Activated CD4-positive, alpha-beta T cell treated with anti-CD3 and anti-CD28 coated beads, Interleukin-2, amount 50 U/mL, for 24 hours (primary cell): Measurements from ENCODE around the gene NR2F2.

Experiments
- DNase-seq, 2 donors: peaks; one replicate each; pipeline ENCODE4 v3.0.0-alpha.2; 2020; ENCODE audit warnings: low read depth in 1 of 2, low spot score in 1 of 2

The NR2F2 gene

GRCh38 chr15:96316953-96317629 lies 13.4 kb upstream of the NR2F2 start:
- DNase-seq, result no peak

DNA sequence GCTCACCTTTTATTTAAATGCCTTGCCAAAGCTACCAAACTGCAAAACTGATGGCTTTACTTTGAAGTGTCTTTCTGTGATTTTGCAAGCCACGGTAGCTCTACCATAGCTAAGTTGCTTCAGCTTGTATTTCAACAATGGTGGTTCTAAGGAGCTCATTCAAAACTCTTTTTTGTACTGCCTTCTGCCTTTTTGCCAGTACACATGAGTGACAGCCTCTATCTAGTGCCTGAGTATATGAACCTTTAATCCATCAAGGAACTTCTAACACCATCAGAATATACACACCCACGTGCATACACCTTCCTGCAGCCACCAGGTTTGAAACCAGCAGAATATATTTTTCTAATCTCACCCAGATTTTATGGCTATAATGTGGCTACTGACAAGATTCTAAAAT lies 10.4 kb upstream of the NR2F2 start:
- DNase-seq, result no peak

DNA sequence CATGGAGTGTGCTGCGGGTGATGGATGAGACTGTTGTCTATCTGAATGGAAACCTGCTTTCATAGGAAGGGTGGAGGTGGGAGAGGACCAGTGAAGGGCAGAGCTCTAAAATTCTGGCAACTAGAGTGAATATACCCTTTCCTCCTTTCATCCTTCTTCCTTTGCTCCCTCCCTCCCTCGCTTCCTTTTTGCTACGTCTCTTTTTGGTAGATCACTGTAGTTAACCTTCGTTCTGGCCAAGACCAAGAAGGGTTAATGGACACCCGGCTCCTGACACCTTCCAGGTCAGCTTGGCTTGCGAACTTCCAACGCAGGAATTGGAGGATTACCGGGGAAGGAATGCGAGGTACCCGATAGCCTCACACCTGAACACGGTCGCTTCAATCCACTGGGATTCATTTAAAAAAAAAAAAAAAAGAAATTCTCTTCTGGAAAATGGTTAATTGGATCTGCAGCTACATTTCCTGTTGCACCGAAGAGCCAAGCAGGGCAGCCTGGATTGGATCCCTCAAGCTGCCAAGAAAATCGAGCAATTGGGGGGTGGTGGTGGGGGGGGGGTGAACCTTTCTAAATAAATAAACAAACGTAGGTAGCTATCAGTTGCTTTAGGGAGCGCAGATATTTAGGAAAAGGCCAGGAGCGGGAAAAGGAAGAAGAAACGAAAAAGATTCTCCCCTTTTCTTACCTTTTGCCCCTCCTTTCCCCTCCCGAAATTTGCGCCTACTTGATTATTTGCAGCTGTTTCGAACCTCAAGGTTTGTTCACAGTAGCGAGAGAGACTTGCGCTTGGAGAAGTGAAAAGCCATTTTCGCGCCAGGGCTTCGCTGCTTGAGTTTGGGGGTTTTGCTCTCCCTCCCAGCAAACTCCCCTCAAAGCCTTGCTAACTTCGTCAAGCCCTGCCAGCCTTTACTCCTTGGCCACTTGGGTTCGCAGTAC lies 9.5 kb upstream of the NR2F2 start:
- DNase-seq, result no peak

- DNase-seq, result no peak
Observed at GRCh38 chr15:96321639-96322535, 8.6 kb upstream of the NR2F2 start.

GRCh38 chr15:96322536-96323318 lies 7.8 kb upstream of the NR2F2 start:
- no peak for DNase-seq

GRCh38 chr15:96323319-96324145 lies 7.0 kb upstream of the NR2F2 start:
- no peak for DNase-seq

- no peak for DNase-seq
Observed at GRCh38 chr15:96324192-96324895, 6.2 kb upstream of the NR2F2 start.

- no peak for DNase-seq
Observed at GRCh38 chr15:96324940-96325540, 5.5 kb upstream of the NR2F2 start.

DNA sequence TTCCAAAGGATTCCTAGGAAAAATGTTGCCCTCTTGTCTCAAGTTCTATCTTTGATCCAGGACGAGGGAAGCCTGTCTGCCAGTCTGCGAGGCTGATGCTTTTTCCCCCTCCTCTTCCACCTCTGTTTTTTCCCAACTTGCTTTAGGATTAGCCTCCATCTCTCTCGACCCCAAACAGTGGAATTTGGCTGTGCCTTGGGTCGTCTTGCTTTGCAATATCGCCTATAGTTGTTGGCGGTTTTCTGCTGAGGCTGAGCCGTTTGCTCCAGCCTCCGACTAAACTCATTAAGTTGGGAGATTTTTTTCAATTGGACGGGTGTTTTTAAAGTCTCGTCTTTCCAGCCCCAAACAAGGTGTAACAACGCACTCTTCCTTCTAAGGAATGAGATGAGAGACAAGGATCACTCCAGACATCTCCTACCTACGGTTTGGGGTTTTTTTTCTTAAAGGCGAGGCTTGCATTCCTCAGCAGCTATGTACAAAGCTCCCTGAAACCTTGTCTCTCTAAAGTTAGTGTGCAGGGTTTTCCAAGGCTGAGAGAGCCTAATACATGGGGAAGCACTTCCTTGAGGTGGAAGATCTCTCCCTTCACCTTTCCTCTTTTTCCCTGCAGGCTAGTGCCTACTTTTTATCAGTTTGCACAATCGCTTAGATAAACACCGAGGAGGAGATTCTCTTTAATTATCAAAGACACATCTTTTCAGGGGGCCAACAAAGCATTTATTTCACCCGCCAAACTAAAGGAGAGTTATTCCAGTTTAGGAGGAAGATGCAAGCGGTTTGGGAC lies 4.8 kb upstream of the NR2F2 start:
- no peak for DNase-seq

DNA sequence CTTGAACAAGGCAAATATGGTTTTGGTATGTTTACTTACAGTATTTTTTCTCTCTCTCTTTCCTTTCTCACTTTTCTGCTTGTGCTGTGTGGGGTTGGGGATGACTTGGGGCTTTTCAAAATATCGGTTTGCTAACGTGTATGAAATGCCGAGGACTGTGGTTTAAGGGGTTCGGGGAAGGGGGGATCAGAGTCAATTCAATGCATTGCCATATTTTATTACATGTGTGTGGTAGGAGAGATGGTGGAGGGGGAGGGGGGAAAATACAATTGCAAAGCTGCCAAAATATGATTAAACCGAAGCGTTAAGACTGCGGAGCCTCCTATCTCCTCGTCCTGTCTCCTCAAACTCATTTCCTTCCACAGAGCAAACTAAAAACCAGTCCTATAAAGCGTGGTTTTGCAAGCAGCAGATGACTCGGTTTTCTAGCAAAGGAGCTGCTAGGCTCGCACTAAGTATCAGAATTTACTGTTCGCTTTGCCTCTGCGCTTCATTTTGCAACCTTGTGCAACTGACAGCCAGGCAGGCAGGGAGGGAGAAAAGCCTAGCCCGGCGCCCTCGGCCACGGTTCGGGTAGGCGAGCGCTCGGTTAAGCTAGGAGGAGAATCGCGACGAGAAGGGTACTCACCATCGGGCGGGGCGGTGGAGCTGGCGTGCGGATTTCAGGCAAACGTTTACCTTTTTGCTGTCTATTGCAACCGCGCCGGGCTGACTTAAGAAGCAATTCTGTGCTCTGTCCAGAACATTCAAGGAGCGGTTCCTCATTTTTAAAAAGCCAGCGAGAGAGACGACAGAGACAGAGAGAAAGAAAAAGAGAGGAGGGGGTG lies 4.0 kb upstream of the NR2F2 start:
- DNase-seq, result no peak

DNA sequence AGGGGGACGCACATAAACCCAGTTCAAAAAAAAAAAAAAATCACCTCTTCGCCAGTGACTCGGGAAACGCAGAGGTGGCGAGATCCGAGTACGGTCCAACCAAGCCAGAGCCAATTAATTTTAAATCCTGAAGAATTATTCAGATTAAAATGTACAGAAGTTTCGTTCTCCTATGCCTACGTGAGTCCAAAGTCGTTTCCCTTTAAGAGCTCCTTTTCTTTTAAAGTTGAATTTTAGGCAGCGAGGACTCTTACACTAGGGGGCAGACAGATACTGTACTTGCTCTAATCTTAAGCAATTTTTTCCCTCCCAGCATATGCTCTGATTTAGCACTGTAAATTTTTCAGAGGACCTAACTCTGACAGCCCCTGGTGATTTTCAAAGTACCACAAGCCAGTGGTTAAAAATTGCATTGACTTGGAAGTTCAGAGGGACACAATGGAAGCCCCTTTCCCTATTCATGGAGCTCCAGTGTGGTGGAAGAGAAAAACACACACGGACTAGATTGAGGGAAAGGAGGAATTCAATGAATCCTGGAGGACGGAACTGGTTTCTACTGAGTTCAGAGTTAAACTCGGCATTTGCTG lies 3.3 kb upstream of the NR2F2 start:
- DNase-seq, result no peak

DNA sequence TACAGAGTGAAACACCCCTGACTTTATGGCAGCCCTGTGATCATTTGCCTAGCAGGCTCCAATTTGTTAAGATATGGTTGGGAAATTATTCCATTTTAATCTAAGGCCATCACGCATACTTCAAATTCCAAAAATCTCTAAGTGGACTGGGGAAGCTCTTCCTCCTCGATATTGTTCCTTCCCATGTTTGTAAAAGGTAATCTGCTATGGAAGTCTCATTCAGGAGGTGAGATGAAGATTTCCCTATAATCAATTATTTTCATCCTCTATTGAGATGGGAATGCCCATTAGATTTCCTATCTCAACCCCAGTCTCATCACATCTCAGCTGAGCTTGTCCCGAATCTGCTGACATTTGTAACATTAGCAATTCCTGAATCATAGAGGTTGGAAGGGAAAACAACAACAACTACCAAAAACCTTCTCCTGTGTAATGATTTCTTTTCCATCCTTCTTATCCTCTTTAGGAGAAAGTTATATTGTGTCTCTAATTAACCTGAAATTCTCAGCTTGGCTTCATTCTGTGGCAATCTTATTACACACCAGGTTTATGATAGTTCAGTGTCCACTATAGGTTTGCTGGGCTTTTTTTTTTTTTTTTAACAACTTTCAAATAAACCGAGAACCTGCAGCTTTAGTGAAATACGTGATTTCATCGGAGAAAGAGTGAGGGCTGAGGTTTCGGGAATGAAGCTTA lies 2.2 kb upstream of the NR2F2 start:
- DNase-seq, result no peak

DNA sequence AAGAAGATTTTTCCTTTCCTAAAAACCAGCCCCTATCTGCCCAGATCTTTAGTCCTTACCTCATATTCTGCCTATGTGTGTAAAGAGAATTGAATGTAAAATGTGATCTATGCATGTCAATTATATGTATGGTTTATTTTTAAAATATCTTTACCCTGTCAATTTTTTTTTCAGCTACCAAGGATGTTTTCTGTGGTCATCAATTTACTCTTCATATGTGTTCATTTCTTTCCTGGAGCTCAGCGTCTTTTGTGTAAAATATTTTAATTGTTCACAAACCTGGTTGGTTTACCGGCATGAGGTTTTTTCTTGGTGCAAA lies 1.7 kb upstream of the NR2F2 start:
- DNase-seq, result no peak

- no peak for DNase-seq
Observed at GRCh38 chr15:96329403-96329981, 1.0 kb upstream of the NR2F2 start.

- DNase-seq, result no peak
Observed at GRCh38 chr15:96330064-96330449, 443 bp upstream of the NR2F2 start.
